H1 (cell line): ENCODE measurements around the gene GOLGA6C. TPM values are rescaled to one million over a fixed set of nuclear protein-coding genes. Genes with fewer than 3 reads are reported as not detected.

Source experiments
- CTCF ChIA-PET: fragments of 300-600 bp; sonication (Branson Sonifier 250); formaldehyde crosslinking; loops from one replicate; lab custom pipeline; 2021; ENCODE audit not compliant: partially characterized antibody; lab: Charles Lee
- POLR2A ChIA-PET: fragments of 300-600 bp; sonication (Branson Sonifier 250); formaldehyde crosslinking; loops from one replicate; lab custom pipeline; 2021; ENCODE audit warnings: inconsistent platforms; ENCODE audit not compliant: partially characterized antibody; lab: Charles Lee
- DNase-seq, 2 experiments: peaks; one replicate each; pipeline versions ENCODE4 v3.0.0 to v3.0.0-alpha.2; 2010 to 2022; ENCODE audit warnings: low spot score in 2 of 2, low read depth in 1 of 2, mixed read lengths in 1 of 2
- FAIRE-seq: peaks from 2 replicates; lab custom pipeline; 2011; peaks lifted over from hg19 to GRCh38; lab: Jason Lieb, UNC
- H2AFZ ChIP-seq: 2 replicates; pipeline ENCODE4 v1.8.1; 2012; ENCODE audit warnings: low read length, inconsistent platforms
- H2AK5ac ChIP-seq: 2 replicates; pipeline ENCODE4 v1.6.1; 2013; ENCODE audit warnings: low read depth, low read length
- H2BK120ac ChIP-seq: replicated peaks from 2 replicates; pipeline ENCODE3; 2013; ENCODE audit warnings: low read depth, low read length, inconsistent platforms
- H2BK12ac ChIP-seq: 2 replicates; pipeline ENCODE4 v1.6.1; 2013; ENCODE audit warnings: low read depth, low read length
- H2BK15ac ChIP-seq: 2 replicates; pipeline ENCODE4 v1.6.1; 2013; ENCODE audit warnings: low read length
- H2BK20ac ChIP-seq: 2 replicates; pipeline ENCODE4 v1.6.1; 2013; ENCODE audit warnings: low read length
- H2BK5ac ChIP-seq: 2 replicates; pipeline ENCODE4 v1.6.1; 2013; ENCODE audit warnings: low read depth, low read length
- H3K14ac ChIP-seq: 2 replicates; pipeline ENCODE4 v1.6.1; 2013; ENCODE audit warnings: inconsistent platforms; ENCODE audit not compliant: insufficient read length
- H3K18ac ChIP-seq: 2 replicates; pipeline ENCODE4 v1.6.1; 2013; ENCODE audit warnings: low read length; ENCODE audit errors: extremely low read depth
- H3K23ac ChIP-seq: 2 replicates; pipeline ENCODE4 v1.6.1; 2013; ENCODE audit warnings: inconsistent platforms; ENCODE audit not compliant: insufficient read length
- H3K23me2 ChIP-seq: 2 replicates; pipeline ENCODE4 v1.6.1; 2013; ENCODE audit warnings: low read depth, low read length
- H3K27ac ChIP-seq: 2 replicates; pipeline ENCODE4 v1.6.1; 2011; ENCODE audit warnings: low read depth, low read length, inconsistent platforms
- H3K27me3 ChIP-seq, 4 experiments: replicated peaks in 1 of 4; 1 replicate in 1 of 4; 2 replicates in 3 of 4; pipeline versions ENCODE4 v1.6.1 to v1.8.1; 2011 to 2013; ENCODE audit warnings: low read length in 3 of 4, mild to moderate bottlenecking in 3 of 4, inconsistent platforms in 2 of 4, mixed read lengths in 2 of 4, moderate library complexity in 1 of 4; ENCODE audit not compliant: control insufficient read depth in 3 of 4, insufficient read depth in 3 of 4; ENCODE audit errors: extremely low read depth in 1 of 4
- H3K36me3 ChIP-seq, 4 experiments: 2 replicates each; pipeline versions ENCODE4 v1.6.1 to v1.8.1; 2011 to 2013; ENCODE audit warnings: mild to moderate bottlenecking in 4 of 4, low read length in 3 of 4, moderate library complexity in 2 of 4, control low read depth in 1 of 4, inconsistent platforms in 1 of 4; ENCODE audit not compliant: insufficient read depth in 4 of 4, control insufficient read depth in 2 of 4
- H3K4ac ChIP-seq: replicated peaks from 2 replicates; pipeline ENCODE3; 2013; ENCODE audit warnings: low read length, low read depth, mixed read lengths, inconsistent platforms; ENCODE audit not compliant: insufficient read length
- H3K4me1 ChIP-seq, 4 experiments: replicated peaks in 1 of 4; 1 replicate in 1 of 4; 2 replicates in 3 of 4; pipeline versions ENCODE4 v1.6.1 to v1.8.1; 2011 to 2013; ENCODE audit warnings: low read length in 3 of 4, inconsistent platforms in 2 of 4, mixed read lengths in 1 of 4; ENCODE audit not compliant: insufficient read depth in 4 of 4, control insufficient read depth in 3 of 4
- H3K4me2 ChIP-seq, 2 experiments: 2 replicates each; pipeline versions ENCODE4 v1.6.1 to v1.8.1; 2011 to 2013; ENCODE audit warnings: low read depth in 2 of 2, low read length in 2 of 2, control low read depth in 1 of 2, inconsistent platforms in 1 of 2, mild to moderate bottlenecking in 1 of 2; ENCODE audit not compliant: insufficient read depth in 1 of 2
- H3K4me3 ChIP-seq, 4 experiments: fragments of 200-600, 300-600 bp in 1 of 4; sonication (generic), shearing (Covaris generic), sonication (Bioruptor Twin) in 1 of 4; 2 replicates each; pipeline versions ENCODE4 v1.5.1 to v1.8.1; 2011 to 2016; ENCODE audit warnings: low read length in 4 of 4, low read depth in 3 of 4, control low read depth in 2 of 4, inconsistent platforms in 2 of 4, mild to moderate bottlenecking in 2 of 4, mixed read lengths in 1 of 4, moderate library complexity in 1 of 4; ENCODE audit not compliant: insufficient read depth in 2 of 4; ENCODE audit errors: extremely low read depth in 1 of 4
- H3K56ac ChIP-seq: replicated peaks from 2 replicates; pipeline ENCODE3; 2013; ENCODE audit warnings: low read depth, mild to moderate bottlenecking, mixed read lengths, low read length, inconsistent platforms; ENCODE audit not compliant: insufficient read length
- H3K79me1 ChIP-seq: 2 replicates; pipeline ENCODE4 v1.6.1; 2013; ENCODE audit warnings: low read depth, low read length, control low read depth
- H3K79me2 ChIP-seq, 2 experiments: 2 replicates each; pipeline versions ENCODE4 v1.6.1 to v1.8.1; 2012 to 2013; ENCODE audit warnings: low read length in 2 of 2, mild to moderate bottlenecking in 2 of 2, inconsistent platforms in 1 of 2; ENCODE audit not compliant: insufficient read depth in 2 of 2, control insufficient read depth in 1 of 2
- H3K9ac ChIP-seq, 4 experiments: replicated peaks in 1 of 4; 1 replicate in 1 of 4; 2 replicates in 3 of 4; pipeline versions ENCODE4 v1.6.1 to v1.8.1; 2011 to 2013; ENCODE audit warnings: low read depth in 3 of 4, low read length in 3 of 4, control low read depth in 2 of 4, mild to moderate bottlenecking in 2 of 4, moderate library complexity in 2 of 4, inconsistent platforms in 1 of 4; ENCODE audit errors: extremely low read depth in 1 of 4
- H3K9me3 ChIP-seq, 2 experiments: 2 replicates each; pipeline versions ENCODE4 v1.6.1 to v1.8.1; 2012 to 2013; ENCODE audit warnings: mild to moderate bottlenecking in 2 of 2, moderate library complexity in 2 of 2, control low read depth in 1 of 2, inconsistent platforms in 1 of 2, low read depth in 1 of 2, low read length in 1 of 2, mixed read lengths in 1 of 2; ENCODE audit not compliant: insufficient read depth in 2 of 2
- H4K20me1 ChIP-seq, 2 experiments: replicated peaks in 1 of 2; 2 replicates each; pipeline versions ENCODE3 to v1.8.1; 2011 to 2013; ENCODE audit warnings: inconsistent platforms in 2 of 2, low read length in 2 of 2, mild to moderate bottlenecking in 1 of 2; ENCODE audit not compliant: insufficient read depth in 2 of 2, control insufficient read depth in 1 of 2
- H4K5ac ChIP-seq: 2 replicates; pipeline ENCODE4 v1.6.1; 2013; ENCODE audit warnings: low read length, low read depth, mixed read lengths, inconsistent platforms; ENCODE audit not compliant: insufficient read length
- H4K8ac ChIP-seq: 2 replicates; pipeline ENCODE4 v1.8.0; 2013; ENCODE audit warnings: mild to moderate bottlenecking, moderate library complexity, low read length, inconsistent platforms; ENCODE audit not compliant: insufficient read depth; ENCODE audit errors: extremely low read depth
- H4K91ac ChIP-seq: replicated peaks from 2 replicates; pipeline ENCODE3; 2013; ENCODE audit warnings: low read length, mixed read lengths, inconsistent platforms; ENCODE audit not compliant: insufficient read length
- BRCA1 ChIP-seq: IDR thresholded peaks from 2 replicates; pipeline ENCODE4 v1.6.1; 2012; ENCODE audit warnings: low read depth, low read length, improper control_type of control experiment
- CBX8 ChIP-seq: fragments of 300-800, 300-1000 bp; sonication (generic); IDR thresholded peaks from 2 replicates; pipeline ENCODE4 v1.7.1; 2016; ENCODE audit warnings: low read depth, low read length, borderline replicate concordance
- MAFK ChIP-seq: IDR thresholded peaks from 2 replicates; pipeline ENCODE4 v1.6.1; 2012; ENCODE audit warnings: low read depth, mild to moderate bottlenecking, improper control_type of control experiment, low read length
- PHF8 ChIP-seq: fragments of 200-600 bp; sonication (generic); conservative IDR thresholded peaks from 2 replicates; pipeline ENCODE4 v1.7.1; 2012; ENCODE audit warnings: low read depth, mild to moderate bottlenecking, inconsistent platforms, low read length, moderate library complexity
- POLR2A ChIP-seq, 2 experiments: IDR thresholded peaks; 1 replicate in 1 of 2; 2 replicates in 1 of 2; pipeline ENCODE4 v1.6.1; 2011; ENCODE audit warnings: low read depth in 2 of 2, low read length in 2 of 2, mild to moderate bottlenecking in 2 of 2; ENCODE audit errors: control extremely low read depth in 1 of 2
- SAP30 ChIP-seq: fragments of 300-600 bp; sonication (generic); IDR thresholded peaks from 2 replicates; pipeline ENCODE4 v1.7.1; 2012; ENCODE audit warnings: low read length, moderate library complexity, mild to moderate bottlenecking, inconsistent platforms; ENCODE audit not compliant: insufficient read depth, insufficient replicate concordance
- TCF12 ChIP-seq: IDR thresholded peaks from 2 replicates; pipeline ENCODE4 v1.6.1; 2011; ENCODE audit warnings: low read depth, mild to moderate bottlenecking, low read length
- ZNF274 ChIP-seq: IDR thresholded peaks from 2 replicates; pipeline ENCODE4 v1.7.0; 2012; ENCODE audit warnings: low read length, borderline replicate concordance; ENCODE audit errors: extremely low read depth
- WGBS, 2 experiments: shearing (Covaris generic) in 1 of 2; methylation state at CpG; one replicate each; pipeline versions ENCODE4 v1.1.6 to v1.1.7; 2013 to 2015; ENCODE audit warnings: low lambda C conversion rate in 2 of 2, mixed read lengths in 2 of 2, inconsistent platforms in 1 of 2, low coverage in 1 of 2, missing lambda C conversion rate in 1 of 2; ENCODE audit not compliant: insufficient replicate concordance in 2 of 2, insufficient coverage in 1 of 2, insufficient read length in 1 of 2; ENCODE audit errors: extremely low coverage in 1 of 2, missing lambda C conversion rate in 1 of 2; 5-methylcytosine and 5-hydroxymethylcytosine counted together
- polyA plus RNA-seq, 7 experiments: library from polyadenylated mRNA; depleted of rRNA in 3 of 7; stranded (reverse) in 5 of 7; unstranded in 2 of 7; fragments of >200 nt in 5 of 7; fragments of 200-250 nt in 2 of 7; gene quantifications; 1 replicate in 5 of 7; 2 replicates in 1 of 7; 4 replicates in 1 of 7; pipeline versions ENCODE4 v1.2.1 to v1.2.3, GENCODE V29; 2011 to 2013; ENCODE audit warnings: missing spikeins in 2 of 7, mixed read lengths in 2 of 7
- total RNA-seq: library from RNA; stranded (reverse); fragmentation: NEBNext Ultra II Directional; extraction: Animal tissue kit (Norgen Biotek cat#: 25700); gene quantifications from 2 replicates; pipeline ENCODE4 v1.2.1, GENCODE V29; 2021
- TF ChIP-seq, protein P1 (sequence below): IDR thresholded peaks from 2 replicates; pipeline ENCODE4 v1.6.1; 2011; ENCODE audit warnings: low read length, improper control_type of control experiment
- TF ChIP-seq, protein P2 (sequence below): IDR thresholded peaks from 2 replicates; pipeline ENCODE4 v1.6.1; 2012; ENCODE audit warnings: low read length, inconsistent platforms

The GOLGA6C gene
- total and polyA plus RNA-seq, 2 of the 8 experiments (the other 6 are each of a cell fraction or from before 2014, with no cell fraction given), result 0.14 to 0.35 TPM

DNA sequence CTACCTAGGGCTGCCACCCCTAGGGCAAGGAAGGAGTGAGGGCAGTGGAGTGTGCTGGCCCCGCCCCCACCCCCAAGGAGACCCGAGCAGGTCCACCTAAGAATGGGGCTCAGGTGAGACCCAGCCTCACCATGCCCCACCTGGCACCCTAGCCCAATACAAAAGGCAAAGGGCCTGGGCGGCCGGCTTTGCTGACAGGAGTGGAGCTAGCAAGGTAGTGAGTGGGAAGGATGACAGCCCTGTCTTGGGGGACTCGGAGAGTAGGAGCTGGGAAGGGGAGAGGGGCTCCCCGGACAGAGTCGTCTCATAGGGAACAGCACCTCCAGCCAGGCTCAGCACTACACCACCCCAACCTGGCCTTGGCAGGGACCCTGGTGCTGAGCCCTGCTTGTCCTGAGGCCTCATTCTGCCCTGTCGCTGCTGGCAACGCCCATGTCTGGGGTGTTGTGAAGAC, 44.3 kb upstream of the GOLGA6C start:
- Histone ChIP-seq H3K9me3 (no peaks in the 10 kb centered on the region), H3K27me3 (no peaks in the 10 kb centered on the region), H3K4me2 (no peak overlapping the region), H3K79me2 (peaks cover 0 to 17% of the 10 kb centered on the region in 2 experiments; a peak in 2 of 4 replicates), H3K36me3 (peaks cover 15 to 29% (median 17%) of the 10 kb centered on the region in 4 experiments; a peak in 7 of 8 replicates), H3K9ac (no peak overlapping the region), H4K8ac (no peak overlapping the region), H3K79me1 (peaks cover 2% of the 10 kb centered on the region; the same call in 1 of the 2 replicates), H2AFZ (no peak overlapping the region), H3K23ac (no peak overlapping the region), H3K18ac (no peak overlapping the region; the same call in 1 of the 2 replicates), H2BK15ac (no peak overlapping the region; the same call in 1 of the 2 replicates), H3K4me1 (peaks cover 0 to 17% (median 3%) of the 10 kb centered on the region in 4 experiments; a peak in 4 of 7 replicates), H3K4ac (no peak overlapping the region), H2AK5ac (no peak overlapping the region), H3K56ac (no peak overlapping the region), H3K23me2 (no peaks in the 10 kb centered on the region), H2BK12ac (no peak overlapping the region), H2BK120ac (no peak overlapping the region), H3K27ac (no peak overlapping the region), H2BK20ac (no peak overlapping the region), H4K91ac (no peak overlapping the region), H2BK5ac (no peak overlapping the region), H3K14ac (no peak overlapping the region), H4K20me1 (peaks cover 24 to 32% of the 10 kb centered on the region in 2 experiments), H3K4me3 (no peak overlapping the region), H4K5ac (no peak overlapping the region)
- WGBS, 2 experiments, result 93% methylated on average over 7 of the region's 9 CpGs; no CpG with 5 or more reads in 1 of the 2 experiments
- peak in 1 of 2 experiments; percentile 50 for DNase-seq
- ChIA-PET POLR2A (interaction anchor here (1.3 to 2.8 kb wide), 3 partner anchors 12 to 31 kb away, joined by 3 to 8 read pairs (median 3); partner anchors contain the start of gene C15orf39), CTCF (interaction anchor here (1.1 to 5.6 kb wide), 5 partner anchors 12 to 184 kb away, joined by 3 to 24 read pairs (median 5); partner anchors contain the start of gene C15orf39)
- FAIRE-seq, result no peak
- TF ChIP-seq BRCA1 (no peak), CBX8 (no peak), POLR2A (IDR thresholded peaks at IDR 0.05; ENCODE audit: control extremely low read depth in 1 of 2, low read depth in 2 of 2, low read length in 2 of 2) (no peak; a peak in 1 of 3 replicates), MAFK (no peak), ZNF274 (no peak), PHF8 (no peak), SAP30 (no peak), TCF12 (no peak)
- TF ChIP-seq, protein P1, sequence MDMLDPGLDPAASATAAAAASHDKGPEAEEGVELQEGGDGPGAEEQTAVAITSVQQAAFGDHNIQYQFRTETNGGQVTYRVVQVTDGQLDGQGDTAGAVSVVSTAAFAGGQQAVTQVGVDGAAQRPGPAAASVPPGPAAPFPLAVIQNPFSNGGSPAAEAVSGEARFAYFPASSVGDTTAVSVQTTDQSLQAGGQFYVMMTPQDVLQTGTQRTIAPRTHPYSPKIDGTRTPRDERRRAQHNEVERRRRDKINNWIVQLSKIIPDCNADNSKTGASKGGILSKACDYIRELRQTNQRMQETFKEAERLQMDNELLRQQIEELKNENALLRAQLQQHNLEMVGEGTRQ, result no peak
- TF ChIP-seq, protein P2, sequence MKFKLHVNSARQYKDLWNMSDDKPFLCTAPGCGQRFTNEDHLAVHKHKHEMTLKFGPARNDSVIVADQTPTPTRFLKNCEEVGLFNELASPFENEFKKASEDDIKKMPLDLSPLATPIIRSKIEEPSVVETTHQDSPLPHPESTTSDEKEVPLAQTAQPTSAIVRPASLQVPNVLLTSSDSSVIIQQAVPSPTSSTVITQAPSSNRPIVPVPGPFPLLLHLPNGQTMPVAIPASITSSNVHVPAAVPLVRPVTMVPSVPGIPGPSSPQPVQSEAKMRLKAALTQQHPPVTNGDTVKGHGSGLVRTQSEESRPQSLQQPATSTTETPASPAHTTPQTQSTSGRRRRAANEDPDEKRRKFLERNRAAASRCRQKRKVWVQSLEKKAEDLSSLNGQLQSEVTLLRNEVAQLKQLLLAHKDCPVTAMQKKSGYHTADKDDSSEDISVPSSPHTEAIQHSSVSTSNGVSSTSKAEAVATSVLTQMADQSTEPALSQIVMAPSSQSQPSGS, result no peak
